Esophagus muscularis mucosa (tissue), 4 donors: ENCODE results near the gene LRMDA. TPM values are rescaled to one million over a fixed set of nuclear protein-coding genes. Genes with fewer than 3 reads are reported as not detected.
A peak's percentile ranks its signal among the peaks of the same experiment; 100 is the strongest.

Experiments used
- DNase-seq: peaks from one replicate; pipeline ENCODE4 v3.0.0-alpha.2; 2017; ENCODE audit errors: extremely low spot score
- H3K27ac ChIP-seq, 4 donors: fragments of 200-600 bp; sonication (generic); replicated peaks in 1 of 4; 1 replicate in 3 of 4; 2 replicates in 1 of 4; pipeline ENCODE4 v1.5.1; 2016 to 2019; ENCODE audit warnings: mild to moderate bottlenecking in 1 of 4
- H3K27me3 ChIP-seq, 4 donors: fragments of 200-600 bp; sonication (generic); one replicate each; pipeline versions ENCODE4 v1.5.1 to v1.6.0; 2016 to 2019
- H3K36me3 ChIP-seq, 4 donors: fragments of 200-600 bp; sonication (generic); one replicate each; pipeline ENCODE4 v1.5.1; 2016 to 2019
- H3K4me1 ChIP-seq, 4 donors: fragments of 200-600 bp; sonication (generic); one replicate each; pipeline ENCODE4 v1.5.1; 2016 to 2019
- H3K4me3 ChIP-seq, 4 donors: fragments of 200-600 bp; sonication (generic); 1 replicate in 2 of 4; 2 replicates in 2 of 4; pipeline ENCODE4 v1.5.1; 2016 to 2019; ENCODE audit warnings: mild to moderate bottlenecking in 4 of 4, moderate library complexity in 1 of 4
- H3K9me3 ChIP-seq, 4 donors: fragments of 200-600 bp; sonication (generic); 1 replicate in 3 of 4; 2 replicates in 1 of 4; pipeline ENCODE4 v1.5.1; 2016 to 2019
- EP300 ChIP-seq: sonication (generic); formaldehyde crosslinking; IDR thresholded peaks from one replicate; pipeline ENCODE4 v1.6.1; 2017; ENCODE audit warnings: antibody characterized with exemption
- POLR2A ChIP-seq: fragments of 450-650 bp; IDR thresholded peaks from one replicate; pipeline ENCODE4 v1.6.1; 2017; ENCODE audit warnings: antibody characterized with exemption, moderate library complexity, mild to moderate bottlenecking, low read depth
- POLR2AphosphoS5 ChIP-seq, 2 donors: sonication (generic); formaldehyde crosslinking; IDR thresholded peaks; one replicate each; pipeline ENCODE4 v1.6.1; 2017; ENCODE audit warnings: antibody characterized with exemption in 2 of 2
- WGBS: methylation state at CpG from one replicate; pipeline ENCODE4 v1.1.5; 2018; 5-methylcytosine and 5-hydroxymethylcytosine counted together
- intact Hi-C: fragments of 100-400 bp; cut with DNase I; formaldehyde crosslinking; loops from one replicate; pipeline ENCODE4 v1.15.1; 2023
- total RNA-seq, 4 donors: library from RNA; depleted of rRNA; stranded (reverse); fragments of >200 nt; gene quantifications; one replicate each; pipeline versions ENCODE4 v1.1.0 to v1.2.1, GENCODE V29; 2016
- TF ChIP-seq, protein P1 (sequence below), 3 experiments: fragments of 200-600 bp in 2 of 3; fragments of 450-650 bp in 1 of 3; sonication (generic) in 2 of 3; IDR thresholded peaks; one replicate each; pipeline ENCODE4 v1.5.1; 2017 to 2019; ENCODE audit warnings: antibody characterized with exemption in 3 of 3, mild to moderate bottlenecking in 2 of 3, moderate library complexity in 1 of 3

LRMDA gene
- total RNA-seq, 4 donors from 2014 or later: 14.3 to 34.9 (median 26.5) TPM

DNA sequence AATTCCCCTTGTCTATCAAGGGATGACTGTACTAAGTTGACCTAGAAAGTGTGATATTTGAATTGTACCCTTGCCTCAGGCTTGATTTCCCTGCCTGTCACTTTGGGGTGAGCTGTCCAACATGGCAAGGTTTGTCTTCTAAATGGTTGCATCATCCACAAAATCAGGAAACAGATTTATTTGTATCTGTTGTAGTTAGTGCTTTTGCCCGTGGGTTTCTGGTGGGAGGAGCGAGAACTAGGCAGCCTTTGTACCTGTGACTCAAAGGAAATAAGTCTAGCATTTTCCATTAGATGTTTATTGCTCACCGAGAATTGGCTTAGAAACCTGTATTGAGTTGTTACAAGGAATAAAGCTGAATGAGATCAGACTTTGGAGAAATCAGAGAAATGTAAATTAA lies 650.8 kb downstream of the LRMDA start:
- Histone ChIP-seq H3K9me3 (no peaks in the 10 kb centered on the region), H3K36me3 (no peaks in the 10 kb centered on the region), H3K27ac (no peak overlapping the region), H3K4me3 (no peak overlapping the region), H3K4me1 (peaks cover 0 to 26% (median 22%) of the 10 kb centered on the region in 4 donors), H3K27me3 (no peaks in the 10 kb centered on the region)
- intact Hi-C loops: no loop called here
- WGBS: 94% methylated on average over 3 of the region's 3 CpGs
- TF ChIP-seq, protein P1, sequence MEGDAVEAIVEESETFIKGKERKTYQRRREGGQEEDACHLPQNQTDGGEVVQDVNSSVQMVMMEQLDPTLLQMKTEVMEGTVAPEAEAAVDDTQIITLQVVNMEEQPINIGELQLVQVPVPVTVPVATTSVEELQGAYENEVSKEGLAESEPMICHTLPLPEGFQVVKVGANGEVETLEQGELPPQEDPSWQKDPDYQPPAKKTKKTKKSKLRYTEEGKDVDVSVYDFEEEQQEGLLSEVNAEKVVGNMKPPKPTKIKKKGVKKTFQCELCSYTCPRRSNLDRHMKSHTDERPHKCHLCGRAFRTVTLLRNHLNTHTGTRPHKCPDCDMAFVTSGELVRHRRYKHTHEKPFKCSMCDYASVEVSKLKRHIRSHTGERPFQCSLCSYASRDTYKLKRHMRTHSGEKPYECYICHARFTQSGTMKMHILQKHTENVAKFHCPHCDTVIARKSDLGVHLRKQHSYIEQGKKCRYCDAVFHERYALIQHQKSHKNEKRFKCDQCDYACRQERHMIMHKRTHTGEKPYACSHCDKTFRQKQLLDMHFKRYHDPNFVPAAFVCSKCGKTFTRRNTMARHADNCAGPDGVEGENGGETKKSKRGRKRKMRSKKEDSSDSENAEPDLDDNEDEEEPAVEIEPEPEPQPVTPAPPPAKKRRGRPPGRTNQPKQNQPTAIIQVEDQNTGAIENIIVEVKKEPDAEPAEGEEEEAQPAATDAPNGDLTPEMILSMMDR (IDR thresholded peaks at IDR 0.05): no peak
- TF ChIP-seq POLR2A (no peak), POLR2AphosphoS5 (IDR thresholded peaks at IDR 0.05) (no peak), EP300 (no peak)
- no peak for DNase-seq

DNA sequence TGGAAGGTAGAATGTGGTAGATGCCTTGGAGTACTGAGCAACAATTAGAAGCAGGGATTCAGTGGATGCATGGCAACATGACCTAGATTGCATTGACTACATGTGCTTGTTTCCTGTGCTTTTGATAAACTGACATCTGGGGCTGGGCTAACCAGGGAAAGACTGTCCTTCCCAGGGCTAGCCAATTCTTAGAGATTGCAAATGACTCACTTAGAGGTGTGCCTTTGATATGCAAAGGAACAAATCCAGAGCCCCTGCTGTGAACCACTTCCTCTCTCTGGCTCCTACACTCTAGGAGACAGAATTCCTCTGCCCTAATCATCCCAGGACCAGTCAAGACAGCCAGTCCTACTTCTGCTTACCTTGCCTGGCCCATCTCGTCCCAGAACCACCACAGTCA lies 651.5 kb downstream of the LRMDA start:
- Histone ChIP-seq H3K27ac (no peak overlapping the region), H3K36me3 (no peaks in the 10 kb centered on the region), H3K27me3 (no peaks in the 10 kb centered on the region), H3K9me3 (no peaks in the 10 kb centered on the region), H3K4me1 (peaks cover 0 to 34% (median 28%) of the 10 kb centered on the region in 4 donors), H3K4me3 (no peak overlapping the region)
- no peak for DNase-seq
- 100% methylated on average over 1 of the region's 1 CpG for WGBS
- intact Hi-C loops: no loop called here
- TF ChIP-seq EP300 (no peak), POLR2AphosphoS5 (IDR thresholded peaks at IDR 0.05) (no peak), POLR2A (no peak)
- TF ChIP-seq, protein P1 (IDR thresholded peaks at IDR 0.05): no peak

DNA sequence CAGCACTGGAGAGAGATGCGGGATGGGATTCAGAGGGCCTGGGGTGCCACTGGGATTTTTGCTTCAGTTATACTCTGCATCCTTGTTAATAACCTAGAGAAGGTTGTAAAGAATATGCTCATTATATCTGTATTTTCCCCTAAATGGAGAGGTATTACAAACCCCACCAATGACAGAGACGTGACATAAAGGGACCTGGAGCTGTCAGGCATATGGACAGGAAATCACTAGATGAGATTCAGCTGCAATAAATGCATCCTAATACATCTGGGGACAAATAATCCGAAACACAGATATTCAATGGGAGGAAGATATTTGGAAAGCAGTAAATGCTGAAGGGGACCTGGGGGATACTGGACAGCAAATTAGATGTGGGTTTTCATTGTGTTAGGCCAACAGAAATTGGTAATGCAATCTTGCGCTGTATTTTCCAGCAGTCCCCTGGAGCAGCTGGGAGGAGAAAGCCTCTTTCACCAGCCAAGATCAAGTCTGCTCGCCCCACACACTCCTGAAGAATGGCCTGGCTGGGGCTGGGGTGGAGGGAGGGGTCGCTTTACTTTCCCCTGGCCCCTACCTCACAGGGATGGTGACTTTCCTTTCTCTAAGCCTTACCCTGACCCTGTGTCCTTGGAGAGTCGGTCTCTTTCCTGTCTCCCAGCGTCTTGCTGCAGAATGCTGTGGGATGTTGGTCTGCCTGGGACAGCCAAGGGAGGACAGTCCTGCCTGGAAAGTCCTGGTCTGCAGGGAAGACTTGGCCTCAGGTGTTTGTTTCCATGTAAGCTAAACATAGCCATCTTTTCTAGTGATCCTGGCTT lies 653.8 kb downstream of the LRMDA start:
- H3K27me3 ChIP-seq: no peaks in the 10 kb centered on the region
- H3K36me3 ChIP-seq: no peaks in the 10 kb centered on the region
- DNase-seq: no peak
- no peak overlapping the region for H3K4me3 ChIP-seq
- peaks cover 0 to 35% (median 29%) of the 10 kb centered on the region in 4 donors for H3K4me1 ChIP-seq
- H3K9me3 ChIP-seq: no peaks in the 10 kb centered on the region
- intact Hi-C loops: loop anchor here (5.0 kb wide), 2 partner anchors 48 to 678 kb away; no protein-coding TSS in a partner anchor
- no peak for TF ChIP-seq EP300
- no peak for TF ChIP-seq POLR2AphosphoS5 (IDR thresholded peaks at IDR 0.05)
- TF ChIP-seq, protein P1 (IDR thresholded peaks at IDR 0.05): no peak
- 94% methylated on average over 7 of the region's 8 CpGs for WGBS
- peak overlapping the region in 2 of 4 donors; percentile 64 to 65 for H3K27ac ChIP-seq

DNA sequence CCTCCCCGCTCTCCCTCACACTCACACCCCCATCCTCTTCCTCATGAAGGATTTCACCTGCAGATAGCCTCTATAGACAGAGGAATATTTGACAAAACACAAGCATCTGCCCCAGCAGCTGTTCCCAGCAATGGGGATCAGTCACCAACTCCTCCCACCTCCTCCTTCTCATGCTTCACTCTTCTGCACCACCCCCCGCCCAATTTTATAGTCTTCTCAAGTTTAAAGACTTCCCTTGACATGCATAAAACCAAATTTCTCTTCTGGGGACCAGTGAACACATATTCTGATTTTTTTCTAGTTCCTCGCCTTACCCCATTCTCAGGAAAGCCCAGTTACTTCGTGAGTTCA lies 654.4 kb downstream of the LRMDA start:
- WGBS: 92% methylated on average over 4 of the region's 4 CpGs
- Histone ChIP-seq H3K4me3 (no peak overlapping the region), H3K27me3 (no peaks in the 10 kb centered on the region), H3K36me3 (no peaks in the 10 kb centered on the region), H3K27ac (peak overlapping the region; percentile 53 to 65 (median 62)), H3K4me1 (peaks cover 0 to 31% (median 29%) of the 10 kb centered on the region in 4 donors), H3K9me3 (no peaks in the 10 kb centered on the region)
- intact Hi-C loops: loop anchor here (5.0 kb wide), 2 partner anchors 48 to 678 kb away; no protein-coding TSS in a partner anchor
- DNase-seq: no peak
- TF ChIP-seq POLR2A (no peak), POLR2AphosphoS5 (IDR thresholded peaks at IDR 0.05) (no peak), EP300 (no peak)
- TF ChIP-seq, protein P1 (IDR thresholded peaks at IDR 0.05): no peak
